Right lobe of liver (tissue), 4 donors: ENCODE measurements around the gene KRT83.

ENCODE experiments used
- CTCF ChIP-seq, 4 donors: fragments of 200-600 bp in 3 of 4; fragments of 450-650 bp in 1 of 4; IDR thresholded peaks; one replicate each; pipeline versions ENCODE4 v1.5.1 to v1.8.0; 2016 to 2022; ENCODE audit warnings: antibody characterized with exemption in 4 of 4, mild to moderate bottlenecking in 2 of 4
- POLR2A ChIP-seq: fragments of 450-650 bp; IDR thresholded peaks from one replicate; pipeline ENCODE4 v1.6.1; 2017; ENCODE audit warnings: antibody characterized with exemption, mild to moderate bottlenecking
- donor health status: DM: no; HTN: no; CAD: no.
- donor health status: DM: no; HTN: no; CAD: no.
- donor health status: DM: no; HTN: yes; CAD: no.

GRCh38 chr12:52280319-52280795 is 40.8 kb downstream of the KRT83 start:
- TF ChIP-seq CTCF (IDR thresholded peaks at IDR 0.05): no peak
- no peak for TF ChIP-seq POLR2A
